Mammary epithelial cell (primary cell): ENCODE measurements around the gene PMFBP1.

Experiments used
- EZH2 ChIP-seq: IDR thresholded peaks from 2 replicates; pipeline ENCODE4 v1.6.1; 2012; ENCODE audit warnings: low read length, inconsistent platforms, borderline replicate concordance
- TF ChIP-seq, protein P1 (sequence below), 2 donors: IDR thresholded peaks in 1 of 2; conservative IDR thresholded peaks in 1 of 2; 2 replicates each; pipeline ENCODE4 v1.5.1; 2011 to 2012; ENCODE audit warnings: inconsistent platforms in 2 of 2, low read length in 2 of 2, mild to moderate bottlenecking in 2 of 2, control low read depth in 1 of 2, low read depth in 1 of 2; ENCODE audit not compliant: insufficient read depth in 1 of 2; ENCODE audit errors: extremely low read depth in 1 of 2

DNA sequence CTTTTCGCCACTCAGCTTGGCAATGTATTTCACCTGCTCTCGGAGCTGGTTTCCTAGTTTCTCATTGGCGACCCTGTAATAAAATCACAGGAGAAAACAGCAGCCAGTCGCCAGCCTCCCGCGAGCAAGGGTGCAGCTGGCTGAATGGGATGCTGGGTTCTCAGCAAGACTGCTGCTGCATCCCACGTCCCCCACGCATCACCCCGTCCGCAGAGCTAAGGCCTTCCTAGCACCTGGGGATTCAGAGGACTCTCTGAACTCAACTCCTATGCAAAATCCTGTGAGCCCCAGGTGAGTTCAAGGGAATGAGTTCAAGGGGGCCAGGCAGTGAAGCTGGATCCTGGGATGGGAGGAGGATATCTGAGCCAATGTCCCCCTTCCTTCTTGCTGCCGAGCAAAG, 49.0 kb downstream of the PMFBP1 start:
- TF ChIP-seq, protein P1, sequence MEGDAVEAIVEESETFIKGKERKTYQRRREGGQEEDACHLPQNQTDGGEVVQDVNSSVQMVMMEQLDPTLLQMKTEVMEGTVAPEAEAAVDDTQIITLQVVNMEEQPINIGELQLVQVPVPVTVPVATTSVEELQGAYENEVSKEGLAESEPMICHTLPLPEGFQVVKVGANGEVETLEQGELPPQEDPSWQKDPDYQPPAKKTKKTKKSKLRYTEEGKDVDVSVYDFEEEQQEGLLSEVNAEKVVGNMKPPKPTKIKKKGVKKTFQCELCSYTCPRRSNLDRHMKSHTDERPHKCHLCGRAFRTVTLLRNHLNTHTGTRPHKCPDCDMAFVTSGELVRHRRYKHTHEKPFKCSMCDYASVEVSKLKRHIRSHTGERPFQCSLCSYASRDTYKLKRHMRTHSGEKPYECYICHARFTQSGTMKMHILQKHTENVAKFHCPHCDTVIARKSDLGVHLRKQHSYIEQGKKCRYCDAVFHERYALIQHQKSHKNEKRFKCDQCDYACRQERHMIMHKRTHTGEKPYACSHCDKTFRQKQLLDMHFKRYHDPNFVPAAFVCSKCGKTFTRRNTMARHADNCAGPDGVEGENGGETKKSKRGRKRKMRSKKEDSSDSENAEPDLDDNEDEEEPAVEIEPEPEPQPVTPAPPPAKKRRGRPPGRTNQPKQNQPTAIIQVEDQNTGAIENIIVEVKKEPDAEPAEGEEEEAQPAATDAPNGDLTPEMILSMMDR (conservative IDR thresholded peaks at IDR 0.05 in 1 of 2, IDR thresholded peaks at IDR 0.05 in 1 of 2; ENCODE audit: extremely low read depth in 1 of 2, insufficient read depth in 1 of 2, low read depth in 1 of 2, low read length in 2 of 2): no peak
- TF ChIP-seq EZH2: no peak
